ENCODE data around the gene NUAK2.
"Not testable (repeated sequence)": the region's sequence is repeated elsewhere in the genome, so short reads cannot be mapped to it uniquely, and the experiment has no call there.

Gene NUAK2

DNA sequence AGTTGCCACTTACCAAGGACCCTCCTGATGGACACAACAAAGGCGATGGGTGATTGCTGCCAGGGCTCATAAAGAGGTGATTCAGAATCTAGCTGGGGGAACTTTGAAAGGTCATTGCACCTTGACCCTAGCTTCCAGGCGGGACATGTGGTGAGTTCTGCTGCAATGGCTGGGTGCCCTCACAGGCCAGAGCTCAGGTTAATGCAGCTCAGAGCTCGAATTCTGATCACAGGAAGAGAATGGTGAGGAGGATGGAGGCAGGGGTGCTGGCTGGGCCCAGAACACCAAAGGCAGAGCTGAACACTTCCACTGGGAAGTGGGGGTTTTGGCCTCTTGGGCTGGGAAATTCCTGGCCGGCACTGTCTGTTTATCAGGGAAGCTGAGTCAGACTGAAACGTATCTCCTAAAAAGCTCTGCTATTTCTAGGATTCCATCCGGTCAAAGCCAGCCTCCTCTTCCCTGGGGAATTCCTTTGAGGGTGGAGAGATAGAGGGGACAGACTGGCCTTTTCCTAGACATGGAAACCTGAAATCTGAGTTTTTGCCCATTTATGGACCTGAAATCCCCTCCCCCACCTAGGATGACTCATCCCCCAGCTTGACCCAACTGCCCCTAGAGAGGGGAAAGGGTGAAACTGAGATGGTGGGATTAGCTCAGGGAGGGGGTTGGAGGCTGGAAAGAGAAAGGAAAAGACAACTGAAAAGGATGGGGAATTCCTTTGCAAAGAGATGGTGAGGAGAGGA is 27.2 kb downstream of the NUAK2 start:
- no peak for DNase-seq

DNA sequence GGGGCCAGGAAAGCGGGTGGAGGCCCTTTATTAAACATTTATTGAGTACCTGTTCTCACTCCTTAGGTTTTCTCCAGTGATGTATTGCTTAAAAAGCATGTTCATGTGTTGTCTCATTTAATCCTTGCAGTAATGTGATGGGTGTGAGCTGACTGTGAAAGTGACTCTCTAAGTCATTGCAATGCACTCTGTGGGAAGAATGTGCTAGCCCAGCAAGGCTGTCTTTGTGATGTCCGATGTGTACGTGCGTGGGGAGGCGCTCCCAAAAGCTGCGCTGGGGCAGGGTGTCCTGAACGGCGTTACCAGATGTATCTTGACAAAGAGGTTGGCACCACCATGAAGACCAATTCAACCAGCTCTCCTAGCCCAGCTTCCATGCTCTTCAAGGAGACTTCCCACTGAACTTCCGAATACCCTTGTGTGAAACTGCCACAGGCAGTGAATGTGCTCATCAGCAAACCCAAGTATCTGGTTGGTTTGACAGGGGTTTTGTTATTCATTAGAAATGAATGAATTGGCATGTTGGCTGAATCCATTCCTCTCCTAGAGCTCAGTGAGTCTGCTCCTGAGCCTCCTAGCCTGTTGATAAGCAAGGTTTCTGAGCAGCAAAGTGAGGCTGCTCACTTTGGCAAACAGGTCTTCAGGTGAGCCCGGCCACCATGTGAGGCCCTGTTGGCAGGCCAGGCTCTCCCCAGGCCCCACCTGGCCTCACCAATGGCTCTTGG is 28.0 kb downstream of the NUAK2 start:
- DNase-seq: no peak

DNA sequence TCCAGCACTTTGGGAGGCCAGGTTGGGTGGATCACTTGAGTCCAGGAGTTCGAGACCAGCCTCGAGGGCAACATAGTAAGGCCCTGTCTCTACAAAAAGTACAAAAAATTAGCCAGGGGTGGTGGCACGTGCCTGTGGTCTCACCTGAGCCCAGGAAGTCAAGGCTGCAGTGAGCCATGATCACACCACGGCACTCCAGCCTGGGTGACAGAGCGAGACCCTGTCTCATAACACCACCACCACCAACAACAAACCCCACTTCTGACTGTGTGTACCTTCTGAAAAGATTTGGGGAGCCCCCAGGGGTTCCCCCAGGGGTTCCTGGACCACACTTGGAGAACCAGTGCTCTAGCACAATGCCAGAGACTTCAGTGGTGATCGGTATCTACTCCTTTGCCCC is 29.9 kb downstream of the NUAK2 start:
- DNase-seq: no peak

GRCh38 chr1:205287767-205288559 is 33.6 kb downstream of the NUAK2 start:
- no peak for DNase-seq

GRCh38 chr1:205287076-205287475 is 34.5 kb downstream of the NUAK2 start:
- DNase-seq: no peak

DNA sequence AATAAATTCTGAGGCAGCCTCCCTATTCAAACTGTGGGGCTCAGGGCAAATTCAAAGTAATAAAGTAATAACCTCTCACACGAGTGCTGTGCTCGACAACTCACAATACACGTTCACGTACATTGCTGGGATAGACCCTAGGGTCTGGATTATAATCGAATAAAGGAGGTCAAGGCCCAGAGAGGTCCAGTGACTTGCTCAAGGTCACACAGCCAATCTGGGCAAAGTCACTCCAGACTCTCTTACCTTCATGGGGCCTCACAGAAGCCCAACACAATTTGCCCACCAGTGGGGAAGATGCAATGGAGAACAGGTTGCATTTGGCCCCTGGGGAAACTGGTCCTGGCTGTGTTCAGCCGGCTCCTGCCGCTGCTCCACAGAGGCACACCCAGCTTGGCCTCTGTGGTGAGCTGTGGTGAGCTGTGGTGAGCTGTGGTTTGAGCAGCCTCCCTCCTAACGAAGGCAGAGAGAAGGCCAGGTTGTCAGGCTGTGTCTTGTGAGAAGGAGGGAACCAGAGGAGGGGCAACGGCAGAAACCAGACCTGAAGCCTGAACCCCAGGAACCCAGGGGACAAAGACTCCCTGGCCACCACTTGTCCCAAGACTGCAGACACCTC is 35.1 kb downstream of the NUAK2 start:
- no peak for DNase-seq

GRCh38 chr1:205285381-205286101 is 36.0 kb downstream of the NUAK2 start:
- DNase-seq: no peak

DNA sequence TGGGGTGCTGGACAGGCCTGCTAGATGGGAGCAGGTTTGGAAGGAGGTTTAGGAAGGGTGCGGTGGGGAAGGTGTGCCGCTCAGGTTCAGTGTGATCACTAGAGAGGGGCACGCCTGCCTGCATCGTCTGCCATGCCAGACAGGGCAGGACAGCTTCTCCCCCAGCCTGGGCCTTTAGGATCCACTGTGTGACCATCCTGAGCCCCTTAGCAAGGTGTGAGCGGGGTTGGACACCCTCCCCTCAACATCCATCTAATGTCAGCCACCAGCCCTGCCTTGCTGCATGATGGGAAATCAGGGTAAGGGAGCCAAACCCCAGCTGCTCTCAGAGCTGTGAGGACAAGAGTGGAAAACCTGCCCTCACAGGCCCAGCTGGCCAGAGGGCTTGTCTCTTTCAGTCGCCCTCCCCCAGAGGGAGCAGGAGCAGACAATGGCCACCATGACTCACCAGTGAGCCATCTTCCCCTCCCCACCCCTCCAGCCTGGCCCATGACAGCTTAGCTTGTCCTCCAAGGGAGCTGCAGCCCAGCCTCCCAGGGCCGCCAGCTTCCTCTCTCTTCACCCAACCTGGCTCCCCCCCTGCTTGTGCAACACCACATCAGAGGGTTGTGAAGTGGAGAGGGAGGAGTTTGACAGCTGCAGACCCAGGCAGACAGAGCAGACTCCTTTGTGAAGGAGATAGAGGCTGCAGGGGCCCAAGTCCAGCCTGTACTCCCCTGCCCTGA is 37.0 kb downstream of the NUAK2 start:
- no peak for DNase-seq

DNA sequence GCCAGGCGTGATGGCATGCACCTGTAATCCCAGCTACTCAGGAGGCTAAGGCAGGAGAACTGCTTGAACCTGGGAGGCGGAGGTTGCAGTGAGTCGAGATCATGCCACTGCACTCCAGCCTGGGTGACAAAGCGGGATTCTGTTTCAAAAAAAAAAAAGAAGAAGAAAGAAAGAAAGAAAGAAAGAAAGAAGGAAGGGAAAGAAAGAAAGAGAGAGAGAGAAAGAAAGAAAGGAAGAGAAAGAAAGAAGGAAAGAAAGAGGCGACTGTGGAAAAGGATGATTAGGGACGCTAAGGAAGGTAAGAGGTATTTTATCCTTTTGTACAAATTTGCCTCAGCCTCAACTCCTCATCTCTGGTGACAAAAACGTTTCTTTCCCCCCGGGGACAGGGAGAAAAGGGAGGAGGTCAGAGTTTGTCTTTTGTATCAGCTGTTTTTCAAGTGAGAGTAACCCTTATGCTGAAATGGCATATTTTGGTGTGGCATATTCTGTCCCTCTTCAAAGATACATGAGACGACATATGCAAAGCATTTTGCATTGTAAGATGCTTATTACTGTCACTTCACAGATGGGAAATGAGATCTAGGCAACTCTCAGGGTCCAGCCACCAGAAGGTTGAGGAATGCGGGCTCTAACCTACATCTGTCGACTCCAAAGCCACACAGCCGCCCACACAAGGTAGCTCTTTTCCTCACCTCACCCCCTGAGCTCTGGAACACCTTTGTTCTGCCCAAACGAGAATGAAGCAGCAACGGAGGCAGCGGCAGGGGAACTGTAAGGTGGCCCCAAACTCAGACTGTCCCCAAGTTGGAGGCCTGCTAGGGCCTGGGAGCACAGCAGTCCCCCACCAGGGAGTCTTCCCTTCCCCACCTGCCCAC is 38.0 kb downstream of the NUAK2 start:
- no peak for DNase-seq

DNA sequence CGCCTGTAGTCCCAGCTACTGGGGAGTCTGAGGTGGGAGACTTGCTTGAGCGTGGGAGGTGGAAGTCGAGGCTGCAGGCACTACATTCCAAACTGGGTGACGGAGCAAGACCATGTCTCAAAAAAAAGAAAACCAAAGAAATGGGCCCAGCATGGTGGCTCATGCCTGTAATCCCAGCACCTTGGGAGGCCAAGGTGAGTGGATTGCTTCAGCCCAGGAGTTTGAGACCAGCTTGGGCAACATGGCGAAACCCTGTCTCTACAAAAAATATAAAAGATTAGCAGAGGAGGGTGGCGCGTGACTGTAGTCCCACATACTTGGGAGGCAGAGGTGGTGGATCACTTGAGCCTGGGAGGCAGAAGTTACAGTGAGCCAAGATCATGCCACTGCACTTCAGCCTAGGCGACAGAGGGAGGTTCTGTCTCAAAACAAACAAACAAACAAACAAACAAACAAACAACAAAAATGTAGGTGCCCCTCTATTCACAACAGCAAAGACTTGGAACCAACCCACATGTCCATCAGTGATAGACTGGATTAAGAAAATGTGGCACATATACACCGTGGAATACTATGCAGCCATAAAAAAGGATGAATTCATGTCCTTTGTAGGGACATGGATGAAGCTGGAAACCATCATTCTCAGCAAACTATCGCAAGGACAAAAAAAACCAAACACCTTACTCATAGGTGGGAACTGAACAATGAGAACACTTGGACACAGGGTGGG is 40.7 kb downstream of the NUAK2 start:
- DNase-seq: not testable (repeated sequence)

DNA sequence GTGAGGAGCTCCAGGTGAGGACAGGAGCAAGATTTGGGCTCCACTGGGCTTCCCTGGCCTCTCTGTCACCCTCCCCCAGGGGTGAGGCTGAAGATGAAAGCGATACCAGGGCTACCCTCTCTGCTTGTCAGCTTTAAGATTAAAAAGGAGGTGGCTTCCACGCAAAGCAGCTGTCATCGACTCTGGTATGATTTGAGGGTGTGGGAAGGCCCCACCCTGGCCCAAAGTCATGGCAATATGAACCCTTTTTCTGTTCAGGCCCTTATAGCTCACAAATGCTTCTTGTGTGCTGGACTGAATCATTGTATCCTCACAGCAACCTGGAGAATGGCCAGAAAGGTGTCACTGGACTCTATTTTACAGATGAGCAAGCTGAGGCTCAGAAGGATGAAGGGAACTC is 41.6 kb downstream of the NUAK2 start:
- no peak for DNase-seq

- DNase-seq: no peak
These were observed 44.9 kb downstream of the NUAK2 start for GRCh38 chr1:205276689-205277065.

- DNase-seq: no peak
These were observed 45.4 kb downstream of the NUAK2 start for GRCh38 chr1:205275916-205276688.

DNA sequence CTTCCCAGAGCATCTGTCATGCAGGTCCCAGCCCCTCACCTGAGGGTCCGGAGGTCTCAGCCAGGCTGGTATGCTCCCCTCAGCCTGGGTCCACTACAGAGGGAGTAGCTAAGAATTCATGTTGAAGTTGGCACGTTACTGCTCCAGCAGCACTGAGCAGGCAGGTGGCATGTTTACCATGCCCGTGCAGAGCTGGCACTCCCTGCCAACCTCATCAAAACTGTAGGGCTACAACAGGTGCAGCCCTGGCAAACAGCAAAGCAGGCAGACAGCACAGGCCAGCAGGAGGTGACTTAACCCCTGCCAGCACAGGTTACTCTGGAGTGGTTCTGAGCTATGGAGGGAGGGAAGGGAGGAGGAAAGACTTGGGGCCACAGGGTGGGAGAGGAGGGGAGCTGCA is 46.4 kb downstream of the NUAK2 start:
- DNase-seq: no peak

- no peak for DNase-seq
These were observed 47.4 kb downstream of the NUAK2 start for GRCh38 chr1:205274041-205274691.

DNA sequence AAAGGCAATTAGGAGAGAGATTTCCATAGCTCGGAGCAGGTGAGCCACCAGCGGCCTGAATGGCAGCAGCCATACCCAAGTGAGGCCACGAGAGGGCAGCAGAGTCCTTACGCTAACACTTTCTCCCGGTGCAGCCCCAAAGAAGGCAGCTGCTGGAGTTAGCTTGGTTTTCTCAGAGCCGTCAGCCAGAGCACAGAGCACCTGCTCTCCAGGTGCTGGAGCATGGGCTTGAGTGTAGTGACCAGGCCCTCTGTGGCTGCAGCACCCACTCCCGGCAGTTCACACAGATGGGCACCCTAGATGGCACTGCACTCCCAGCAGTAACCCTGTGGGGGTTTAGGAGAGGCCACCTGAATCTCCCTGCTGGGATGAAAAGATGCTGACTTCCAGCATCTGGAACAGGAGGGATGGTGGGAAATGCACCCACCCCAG is 48.0 kb downstream of the NUAK2 start:
- peak; percentile 50 for DNase-seq

DNA sequence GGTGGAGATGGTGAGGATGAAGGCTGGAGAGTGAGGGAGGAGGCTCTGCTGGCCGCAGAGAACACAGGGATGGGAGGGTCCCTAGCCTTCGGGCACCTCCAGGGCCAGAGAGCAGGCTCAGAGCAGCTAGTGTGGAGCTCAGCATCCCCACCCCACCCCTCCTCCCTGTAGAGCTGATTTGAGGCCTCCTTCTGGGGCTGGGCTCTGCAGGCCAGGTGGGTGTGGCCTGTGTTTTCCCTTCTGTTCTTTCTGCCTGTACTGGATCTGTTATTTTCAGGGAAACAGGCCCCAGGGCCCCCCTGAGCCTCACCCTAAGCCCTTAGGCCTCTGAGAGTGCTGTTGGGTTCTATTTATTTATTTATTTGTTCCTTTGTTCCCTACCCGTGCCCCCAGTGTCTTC is 49.0 kb downstream of the NUAK2 start:
- DNase-seq: no peak

- DNase-seq: no peak
These were observed 49.8 kb downstream of the NUAK2 start for GRCh38 chr1:205271745-205272144.

DNA sequence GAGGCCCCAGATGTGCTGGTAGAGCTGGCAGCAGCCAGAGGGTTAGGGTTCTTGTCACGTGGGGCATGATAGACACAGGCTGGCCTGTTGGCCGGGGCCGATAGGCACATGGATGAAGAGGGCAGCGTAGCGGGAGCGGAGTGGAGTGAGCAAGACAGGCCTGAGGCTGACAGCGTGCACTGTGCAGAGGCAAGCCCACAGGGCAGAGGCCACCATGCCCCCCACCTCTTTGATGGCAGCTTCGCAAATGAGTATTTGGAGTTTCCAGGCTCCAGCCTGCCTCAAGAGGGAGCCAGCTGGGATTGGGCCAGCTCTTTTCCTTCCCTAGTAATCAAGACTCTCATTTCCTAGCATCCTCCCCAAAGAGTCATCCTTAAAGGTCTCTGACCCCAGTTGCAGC is 50.3 kb downstream of the NUAK2 start:
- no peak for DNase-seq
